Uterus (tissue), 4 donors: ENCODE measurements around the gene PALS1. TPM values are rescaled to one million over a fixed set of nuclear protein-coding genes. Genes with fewer than 3 reads are reported as not detected.
A peak's percentile ranks its signal among the peaks of the same experiment; 100 is the strongest.

Source experiments
- DNase-seq, 2 donors: peaks; one replicate each; pipeline ENCODE4 v3.0.0-alpha.2; 2019 to 2020
- H3K27ac ChIP-seq, 2 donors: fragments of 200-600 bp; sonication (generic); 1 replicate in 1 of 2; 2 replicates in 1 of 2; pipeline ENCODE4 v1.5.1; 2016 to 2018
- H3K27me3 ChIP-seq, 2 donors: fragments of 200-600 bp; sonication (generic); one replicate each; pipeline ENCODE4 v1.5.1; 2018 to 2019; ENCODE audit warnings: control low read depth in 1 of 2
- H3K36me3 ChIP-seq, 2 donors: fragments of 200-600 bp; sonication (generic); one replicate each; pipeline ENCODE4 v1.5.1; 2019; ENCODE audit warnings: control low read depth in 1 of 2
- H3K4me1 ChIP-seq, 2 donors: fragments of 200-600 bp; sonication (generic); one replicate each; pipeline ENCODE4 v1.5.1; 2018 to 2019; ENCODE audit warnings: control low read depth in 1 of 2
- H3K4me3 ChIP-seq, 2 donors: fragments of 200-600 bp; sonication (generic); 1 replicate in 1 of 2; 2 replicates in 1 of 2; pipeline ENCODE4 v1.5.1; 2018 to 2019; ENCODE audit warnings: mild to moderate bottlenecking in 1 of 2
- H3K9me3 ChIP-seq, 2 donors: fragments of 200-600 bp; sonication (generic); one replicate each; pipeline ENCODE4 v1.5.1; 2019; ENCODE audit warnings: control low read depth in 1 of 2
- CTCF ChIP-seq, 4 experiments: fragments of 200-600 bp in 2 of 4; fragments of 450-650 bp in 2 of 4; sonication (generic) in 2 of 4; IDR thresholded peaks; one replicate each; pipeline ENCODE4 v1.5.1; 2016 to 2019; ENCODE audit warnings: antibody characterized with exemption in 4 of 4, mild to moderate bottlenecking in 2 of 4, moderate library complexity in 1 of 4
- POLR2A ChIP-seq, 2 donors: fragments of 450-650 bp; IDR thresholded peaks; one replicate each; pipeline ENCODE4 v1.6.1; 2016; ENCODE audit warnings: antibody characterized with exemption in 2 of 2, mild to moderate bottlenecking in 1 of 2, moderate library complexity in 1 of 2
- intact Hi-C: fragments of 100-400 bp; cut with DNase I; formaldehyde crosslinking; loops from one replicate; pipeline ENCODE4 v1.15.1; 2023; ENCODE audit warnings: low total_unique reads
- total RNA-seq, 4 donors: library from RNA; depleted of rRNA in 3 of 4; stranded (reverse); fragments of >200 nt in 3 of 4; gene quantifications; one replicate each; pipeline versions ENCODE4 v1.1.0 to v1.2.4, GENCODE V29; 2014 to 2023
- donor health status: DM: yes; HTN: yes; CAD: no.

The PALS1 gene
- total RNA-seq, 4 donors from 2014 or later: 12.1 to 46.6 (median 21.6) TPM

- no peaks in the 10 kb centered on the region for H3K27me3 ChIP-seq
- no peaks in the 10 kb centered on the region for H3K4me1 ChIP-seq
- peaks cover 0 to 3% of the 10 kb centered on the region in 2 donors for H3K36me3 ChIP-seq
- H3K27ac ChIP-seq: no peak overlapping the region
- no peaks in the 10 kb centered on the region for H3K9me3 ChIP-seq
- no peak overlapping the region for H3K4me3 ChIP-seq
- TF ChIP-seq POLR2A (IDR thresholded peaks at IDR 0.05) (no peak), CTCF (IDR thresholded peaks at IDR 0.05) (no peak)
- intact Hi-C loops: no loop called here
- DNase-seq: no peak
These were observed 10.5 kb downstream of the PALS1 start for GRCh38 chr14:67251573-67252226.

- Histone ChIP-seq H3K4me1 (no peaks in the 10 kb centered on the region), H3K27ac (peak overlapping the region in 1 of 2 donors; percentile 26)
- TF ChIP-seq POLR2A (IDR thresholded peaks at IDR 0.05) (no peak), CTCF (IDR thresholded peaks at IDR 0.05) (no peak)
These were observed 11.9 kb downstream of the PALS1 start for GRCh38 chr14:67253076-67253635.

GRCh38 chr14:67257906-67258305 is 16.7 kb downstream of the PALS1 start:
- no peaks in the 10 kb centered on the region for H3K4me1 ChIP-seq
- H3K4me3 ChIP-seq: no peak overlapping the region
- DNase-seq: no peak
- no peaks in the 10 kb centered on the region for H3K9me3 ChIP-seq
- intact Hi-C loops: no loop called here
- no peaks in the 10 kb centered on the region for H3K36me3 ChIP-seq
- H3K27ac ChIP-seq: no peak overlapping the region
- TF ChIP-seq POLR2A (IDR thresholded peaks at IDR 0.05) (no peak), CTCF (IDR thresholded peaks at IDR 0.05) (no peak)
- no peaks in the 10 kb centered on the region for H3K27me3 ChIP-seq

More at GRCh38 chr14:67253076-67253635, 11.9 kb downstream of the PALS1 start:
- intact Hi-C loops: no loop called here
- Histone ChIP-seq H3K36me3 (no peaks in the 10 kb centered on the region), H3K27me3 (no peaks in the 10 kb centered on the region), H3K9me3 (no peaks in the 10 kb centered on the region), H3K4me3 (no peak overlapping the region)
- no peak for DNase-seq

GRCh38 chr14:67260965-67261364 is 19.7 kb downstream of the PALS1 start:
- H3K27me3 ChIP-seq: no peaks in the 10 kb centered on the region
- no peaks in the 10 kb centered on the region for H3K9me3 ChIP-seq
- no peaks in the 10 kb centered on the region for H3K4me1 ChIP-seq
- H3K36me3 ChIP-seq: no peaks in the 10 kb centered on the region
- TF ChIP-seq POLR2A (IDR thresholded peaks at IDR 0.05): no peak
- H3K4me3 ChIP-seq: no peak overlapping the region
- no peak overlapping the region for H3K27ac ChIP-seq
- DNase-seq: no peak
- intact Hi-C loops: no loop called here

GRCh38 chr14:67263499-67264149 is 22.4 kb downstream of the PALS1 start:
- H3K27me3 ChIP-seq: no peaks in the 10 kb centered on the region
- TF ChIP-seq POLR2A (IDR thresholded peaks at IDR 0.05) (no peak), CTCF (IDR thresholded peaks at IDR 0.05) (no peak)
- no peaks in the 10 kb centered on the region for H3K36me3 ChIP-seq
- H3K27ac ChIP-seq: no peak overlapping the region
- no peak overlapping the region for H3K4me3 ChIP-seq
- H3K9me3 ChIP-seq: no peaks in the 10 kb centered on the region
- peaks cover 0 to 4% of the 10 kb centered on the region in 2 donors for H3K4me1 ChIP-seq
- intact Hi-C loops: no loop called here
- DNase-seq: no peak
